HEK293 (cell line): ENCODE measurements around the gene HMHB1.

Source experiments
- CTCF ChIA-PET: fragments of 350-600 bp; formaldehyde crosslinking; extraction: SDS; loops from one replicate; lab custom pipeline; 2021; ENCODE audit warnings: antibody characterized with exemption; lab: Yijun Ruan, JAX
- POLR2A ChIA-PET: fragments of 300-600 bp; formaldehyde crosslinking; extraction: SDS; loops from one replicate; lab custom pipeline; 2020; ENCODE audit warnings: antibody characterized with exemption, inconsistent platforms; lab: Yijun Ruan, JAX
- H3K27ac ChIP-seq: fragments of 200-500 bp; sonication (Bioruptor generic); 2 replicates; pipeline ENCODE4 v1.5.1; 2014; ENCODE audit warnings: low read depth, low read length, control low read depth, inconsistent platforms; ENCODE audit errors: extremely low read depth
- H3K36me3 ChIP-seq, 2 experiments: fragments of 200-500 bp in 1 of 2; sonication (Bioruptor generic) in 1 of 2; 1 replicate in 1 of 2; 2 replicates in 1 of 2; pipeline ENCODE4 v1.5.1; 2014 to 2017; ENCODE audit warnings: inconsistent platforms in 2 of 2, low read length in 2 of 2; ENCODE audit not compliant: control insufficient read depth in 2 of 2, insufficient read depth in 1 of 2
- H3K4me1 ChIP-seq: fragments of 200-500 bp; sonication (Bioruptor generic); 2 replicates; pipeline ENCODE4 v1.5.1; 2014; ENCODE audit warnings: mild to moderate bottlenecking, low read length, inconsistent platforms; ENCODE audit not compliant: control insufficient read depth, insufficient read depth
- H3K4me3 ChIP-seq: 2 replicates; pipeline ENCODE4 v1.5.1; 2011; ENCODE audit warnings: low read depth, mild to moderate bottlenecking, control low read depth, low read length, moderate library complexity
- H3K9me3 ChIP-seq: fragments of 200-500 bp; sonication (Bioruptor generic); 2 replicates; pipeline ENCODE4 v1.5.1; 2014; ENCODE audit warnings: low read depth, low read length, inconsistent platforms; ENCODE audit not compliant: control insufficient read depth, insufficient read depth
- GLIS2 ChIP-seq: fragments of 450-650 bp; formaldehyde crosslinking; IDR thresholded peaks from 2 replicates; pipeline ENCODE4 v1.5.1; 2016; ENCODE audit warnings: missing biosample characterization, missing genetic modification characterization
- HOXA7 ChIP-seq: sonication (generic); formaldehyde crosslinking; IDR thresholded peaks from 2 replicates; pipeline ENCODE4 v1.8.1; 2022; ENCODE audit warnings: missing genetic modification reagents, borderline replicate concordance
- HOXD13 ChIP-seq: sonication (generic); formaldehyde crosslinking; IDR thresholded peaks from 2 replicates; pipeline ENCODE4 v1.8.0; 2022; ENCODE audit warnings: missing genetic modification reagents, borderline replicate concordance
- KLF1 ChIP-seq: fragments of 450-650 bp; formaldehyde crosslinking; IDR thresholded peaks from 2 replicates; pipeline ENCODE4 v1.5.1; 2016; ENCODE audit warnings: missing biosample characterization, missing genetic modification characterization
- SCRT2 ChIP-seq: fragments of 450-650 bp; formaldehyde crosslinking; IDR thresholded peaks from 2 replicates; pipeline ENCODE4 v1.5.1; 2016; ENCODE audit warnings: missing biosample characterization, missing genetic modification characterization
- SETDB1 ChIP-seq: IDR thresholded peaks from one replicate; pipeline ENCODE4 v1.6.1; 2017; ENCODE audit warnings: mild to moderate bottlenecking, low read length, moderate library complexity, mixed read lengths; ENCODE audit not compliant: insufficient read length
- YY1 ChIP-seq: fragments of 450-650 bp; formaldehyde crosslinking; IDR thresholded peaks from 2 replicates; pipeline ENCODE4 v1.5.1; 2018; ENCODE audit warnings: missing biosample characterization, missing genetic modification characterization
- ZNF24 ChIP-seq: fragments of 450-650 bp; formaldehyde crosslinking; IDR thresholded peaks from 2 replicates; pipeline ENCODE4 v1.5.1; 2016; ENCODE audit warnings: missing biosample characterization, missing genetic modification characterization
- ZNF549 ChIP-seq: fragments of 450-650 bp; IDR thresholded peaks from 2 replicates; pipeline ENCODE4 v1.5.1; 2018; ENCODE audit warnings: missing biosample characterization, missing genetic modification characterization, mild to moderate bottlenecking, inconsistent platforms, moderate library complexity
- ZNF560 ChIP-seq: fragments of 450-650 bp; formaldehyde crosslinking; IDR thresholded peaks from 2 replicates; pipeline ENCODE4 v1.5.1; 2017; ENCODE audit warnings: missing biosample characterization, missing genetic modification characterization, borderline replicate concordance
- ZNF561 ChIP-seq: fragments of 450-650 bp; IDR thresholded peaks from 2 replicates; pipeline ENCODE4 v1.5.1; 2018; ENCODE audit warnings: missing biosample characterization, missing genetic modification characterization, borderline replicate concordance
- ZNF610 ChIP-seq: fragments of 450-650 bp; formaldehyde crosslinking; IDR thresholded peaks from 2 replicates; pipeline ENCODE4 v1.5.1; 2016; ENCODE audit warnings: missing biosample characterization, missing genetic modification characterization, borderline replicate concordance
- ZNF792 ChIP-seq: fragments of 450-650 bp; formaldehyde crosslinking; IDR thresholded peaks from 2 replicates; pipeline ENCODE4 v1.5.1; 2016; ENCODE audit warnings: missing biosample characterization, missing genetic modification characterization
- TF ChIP-seq, protein P1 (sequence below): fragments of 450-650 bp; formaldehyde crosslinking; IDR thresholded peaks from 2 replicates; pipeline ENCODE4 v1.5.1; 2016; ENCODE audit warnings: missing biosample characterization, missing genetic modification characterization
- TF ChIP-seq, protein P2 (sequence below): fragments of 450-650 bp; formaldehyde crosslinking; IDR thresholded peaks from 2 replicates; pipeline ENCODE4 v1.5.1; 2016; ENCODE audit warnings: missing biosample characterization, missing genetic modification characterization
- TF ChIP-seq, protein P3 (sequence below): fragments of 450-650 bp; formaldehyde crosslinking; IDR thresholded peaks from 2 replicates; pipeline ENCODE4 v1.5.1; 2016; ENCODE audit warnings: missing biosample characterization, missing genetic modification characterization
- TF ChIP-seq, protein P4 (sequence below): fragments of 450-650 bp; formaldehyde crosslinking; IDR thresholded peaks from 2 replicates; pipeline ENCODE4 v1.5.1; 2016; ENCODE audit warnings: missing biosample characterization, missing genetic modification characterization
- TF ChIP-seq, protein P5 (sequence below): fragments of 450-650 bp; formaldehyde crosslinking; conservative IDR thresholded peaks from 2 replicates; pipeline ENCODE4 v1.5.1; 2016; ENCODE audit warnings: low read depth, missing biosample characterization, missing genetic modification characterization

The HMHB1 gene

DNA sequence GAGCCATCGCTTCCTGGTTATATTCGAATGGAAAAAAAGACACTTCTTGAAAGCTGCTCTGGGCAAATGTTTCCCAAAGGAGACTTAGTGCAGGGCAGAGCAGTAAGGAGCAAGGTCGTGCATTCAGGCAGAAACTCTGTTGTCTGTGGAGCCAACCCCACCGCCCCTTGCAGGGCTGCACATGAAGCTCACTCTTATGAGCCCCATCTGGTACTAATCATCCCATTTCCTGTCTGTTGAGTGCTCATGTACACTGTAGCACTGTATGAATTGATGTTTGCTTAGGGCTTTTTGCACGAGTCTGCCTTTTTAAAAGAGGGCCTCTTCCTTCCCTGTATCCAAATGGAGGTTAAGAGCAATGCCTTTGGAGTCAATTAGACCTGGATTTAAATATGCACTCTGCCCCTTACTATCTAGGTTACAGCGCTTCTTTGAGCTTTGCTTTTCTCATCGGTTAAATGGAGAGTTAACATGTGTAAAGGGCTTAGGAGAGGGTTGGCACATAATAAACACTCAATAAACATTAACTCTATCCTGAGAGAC lies 25.4 kb downstream of the HMHB1 start:
- Histone ChIP-seq H3K4me1 (no peaks in the 10 kb centered on the region), H3K27ac (no peak overlapping the region), H3K9me3 (no peaks in the 10 kb centered on the region), H3K36me3 (no peaks in the 10 kb centered on the region), H3K4me3 (no peak overlapping the region)
- TF ChIP-seq ZNF561 (tag by site-specific recombination) = no peak
- no peak for TF ChIP-seq SETDB1
- TF ChIP-seq, protein P1, sequence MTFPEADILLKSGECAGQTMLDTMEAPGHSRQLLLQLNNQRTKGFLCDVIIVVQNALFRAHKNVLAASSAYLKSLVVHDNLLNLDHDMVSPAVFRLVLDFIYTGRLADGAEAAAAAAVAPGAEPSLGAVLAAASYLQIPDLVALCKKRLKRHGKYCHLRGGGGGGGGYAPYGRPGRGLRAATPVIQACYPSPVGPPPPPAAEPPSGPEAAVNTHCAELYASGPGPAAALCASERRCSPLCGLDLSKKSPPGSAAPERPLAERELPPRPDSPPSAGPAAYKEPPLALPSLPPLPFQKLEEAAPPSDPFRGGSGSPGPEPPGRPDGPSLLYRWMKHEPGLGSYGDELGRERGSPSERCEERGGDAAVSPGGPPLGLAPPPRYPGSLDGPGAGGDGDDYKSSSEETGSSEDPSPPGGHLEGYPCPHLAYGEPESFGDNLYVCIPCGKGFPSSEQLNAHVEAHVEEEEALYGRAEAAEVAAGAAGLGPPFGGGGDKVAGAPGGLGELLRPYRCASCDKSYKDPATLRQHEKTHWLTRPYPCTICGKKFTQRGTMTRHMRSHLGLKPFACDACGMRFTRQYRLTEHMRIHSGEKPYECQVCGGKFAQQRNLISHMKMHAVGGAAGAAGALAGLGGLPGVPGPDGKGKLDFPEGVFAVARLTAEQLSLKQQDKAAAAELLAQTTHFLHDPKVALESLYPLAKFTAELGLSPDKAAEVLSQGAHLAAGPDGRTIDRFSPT (tag by site-specific recombination) = no peak
- TF ChIP-seq SCRT2 (tag by site-specific recombination) = no peak
- TF ChIP-seq ZNF560 = no peak
- TF ChIP-seq, protein P2, sequence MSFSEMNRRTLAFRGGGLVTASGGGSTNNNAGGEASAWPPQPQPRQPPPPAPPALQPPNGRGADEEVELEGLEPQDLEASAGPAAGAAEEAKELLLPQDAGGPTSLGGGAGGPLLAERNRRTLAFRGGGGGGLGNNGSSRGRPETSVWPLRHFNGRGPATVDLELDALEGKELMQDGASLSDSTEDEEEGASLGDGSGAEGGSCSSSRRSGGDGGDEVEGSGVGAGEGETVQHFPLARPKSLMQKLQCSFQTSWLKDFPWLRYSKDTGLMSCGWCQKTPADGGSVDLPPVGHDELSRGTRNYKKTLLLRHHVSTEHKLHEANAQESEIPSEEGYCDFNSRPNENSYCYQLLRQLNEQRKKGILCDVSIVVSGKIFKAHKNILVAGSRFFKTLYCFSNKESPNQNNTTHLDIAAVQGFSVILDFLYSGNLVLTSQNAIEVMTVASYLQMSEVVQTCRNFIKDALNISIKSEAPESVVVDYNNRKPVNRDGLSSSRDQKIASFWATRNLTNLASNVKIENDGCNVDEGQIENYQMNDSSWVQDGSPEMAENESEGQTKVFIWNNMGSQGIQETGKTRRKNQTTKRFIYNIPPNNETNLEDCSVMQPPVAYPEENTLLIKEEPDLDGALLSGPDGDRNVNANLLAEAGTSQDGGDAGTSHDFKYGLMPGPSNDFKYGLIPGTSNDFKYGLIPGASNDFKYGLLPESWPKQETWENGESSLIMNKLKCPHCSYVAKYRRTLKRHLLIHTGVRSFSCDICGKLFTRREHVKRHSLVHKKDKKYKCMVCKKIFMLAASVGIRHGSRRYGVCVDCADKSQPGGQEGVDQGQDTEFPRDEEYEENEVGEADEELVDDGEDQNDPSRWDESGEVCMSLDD (tag by site-specific recombination) = no peak
- TF ChIP-seq HOXA7 (CRISPR knock-in tag) = no peak
- no peak for TF ChIP-seq YY1 (tag by site-specific recombination)
- TF ChIP-seq KLF1 (tag by site-specific recombination) = no peak
- no peak for TF ChIP-seq GLIS2
- TF ChIP-seq, protein P3, sequence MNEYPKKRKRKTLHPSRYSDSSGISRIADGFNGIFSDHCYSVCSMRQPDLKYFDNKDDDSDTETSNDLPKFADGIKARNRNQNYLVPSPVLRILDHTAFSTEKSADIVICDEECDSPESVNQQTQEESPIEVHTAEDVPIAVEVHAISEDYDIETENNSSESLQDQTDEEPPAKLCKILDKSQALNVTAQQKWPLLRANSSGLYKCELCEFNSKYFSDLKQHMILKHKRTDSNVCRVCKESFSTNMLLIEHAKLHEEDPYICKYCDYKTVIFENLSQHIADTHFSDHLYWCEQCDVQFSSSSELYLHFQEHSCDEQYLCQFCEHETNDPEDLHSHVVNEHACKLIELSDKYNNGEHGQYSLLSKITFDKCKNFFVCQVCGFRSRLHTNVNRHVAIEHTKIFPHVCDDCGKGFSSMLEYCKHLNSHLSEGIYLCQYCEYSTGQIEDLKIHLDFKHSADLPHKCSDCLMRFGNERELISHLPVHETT = no peak
- TF ChIP-seq ZNF549 = no peak
- TF ChIP-seq ZNF610 (tag by site-specific recombination) = no peak
- no peak for TF ChIP-seq ZNF792 (tag by site-specific recombination)
- no peak for TF ChIP-seq HOXD13 (CRISPR knock-in tag)
- TF ChIP-seq, protein P4, sequence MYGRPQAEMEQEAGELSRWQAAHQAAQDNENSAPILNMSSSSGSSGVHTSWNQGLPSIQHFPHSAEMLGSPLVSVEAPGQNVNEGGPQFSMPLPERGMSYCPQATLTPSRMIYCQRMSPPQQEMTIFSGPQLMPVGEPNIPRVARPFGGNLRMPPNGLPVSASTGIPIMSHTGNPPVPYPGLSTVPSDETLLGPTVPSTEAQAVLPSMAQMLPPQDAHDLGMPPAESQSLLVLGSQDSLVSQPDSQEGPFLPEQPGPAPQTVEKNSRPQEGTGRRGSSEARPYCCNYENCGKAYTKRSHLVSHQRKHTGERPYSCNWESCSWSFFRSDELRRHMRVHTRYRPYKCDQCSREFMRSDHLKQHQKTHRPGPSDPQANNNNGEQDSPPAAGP (tag by site-specific recombination) = no peak
- TF ChIP-seq, protein P5, sequence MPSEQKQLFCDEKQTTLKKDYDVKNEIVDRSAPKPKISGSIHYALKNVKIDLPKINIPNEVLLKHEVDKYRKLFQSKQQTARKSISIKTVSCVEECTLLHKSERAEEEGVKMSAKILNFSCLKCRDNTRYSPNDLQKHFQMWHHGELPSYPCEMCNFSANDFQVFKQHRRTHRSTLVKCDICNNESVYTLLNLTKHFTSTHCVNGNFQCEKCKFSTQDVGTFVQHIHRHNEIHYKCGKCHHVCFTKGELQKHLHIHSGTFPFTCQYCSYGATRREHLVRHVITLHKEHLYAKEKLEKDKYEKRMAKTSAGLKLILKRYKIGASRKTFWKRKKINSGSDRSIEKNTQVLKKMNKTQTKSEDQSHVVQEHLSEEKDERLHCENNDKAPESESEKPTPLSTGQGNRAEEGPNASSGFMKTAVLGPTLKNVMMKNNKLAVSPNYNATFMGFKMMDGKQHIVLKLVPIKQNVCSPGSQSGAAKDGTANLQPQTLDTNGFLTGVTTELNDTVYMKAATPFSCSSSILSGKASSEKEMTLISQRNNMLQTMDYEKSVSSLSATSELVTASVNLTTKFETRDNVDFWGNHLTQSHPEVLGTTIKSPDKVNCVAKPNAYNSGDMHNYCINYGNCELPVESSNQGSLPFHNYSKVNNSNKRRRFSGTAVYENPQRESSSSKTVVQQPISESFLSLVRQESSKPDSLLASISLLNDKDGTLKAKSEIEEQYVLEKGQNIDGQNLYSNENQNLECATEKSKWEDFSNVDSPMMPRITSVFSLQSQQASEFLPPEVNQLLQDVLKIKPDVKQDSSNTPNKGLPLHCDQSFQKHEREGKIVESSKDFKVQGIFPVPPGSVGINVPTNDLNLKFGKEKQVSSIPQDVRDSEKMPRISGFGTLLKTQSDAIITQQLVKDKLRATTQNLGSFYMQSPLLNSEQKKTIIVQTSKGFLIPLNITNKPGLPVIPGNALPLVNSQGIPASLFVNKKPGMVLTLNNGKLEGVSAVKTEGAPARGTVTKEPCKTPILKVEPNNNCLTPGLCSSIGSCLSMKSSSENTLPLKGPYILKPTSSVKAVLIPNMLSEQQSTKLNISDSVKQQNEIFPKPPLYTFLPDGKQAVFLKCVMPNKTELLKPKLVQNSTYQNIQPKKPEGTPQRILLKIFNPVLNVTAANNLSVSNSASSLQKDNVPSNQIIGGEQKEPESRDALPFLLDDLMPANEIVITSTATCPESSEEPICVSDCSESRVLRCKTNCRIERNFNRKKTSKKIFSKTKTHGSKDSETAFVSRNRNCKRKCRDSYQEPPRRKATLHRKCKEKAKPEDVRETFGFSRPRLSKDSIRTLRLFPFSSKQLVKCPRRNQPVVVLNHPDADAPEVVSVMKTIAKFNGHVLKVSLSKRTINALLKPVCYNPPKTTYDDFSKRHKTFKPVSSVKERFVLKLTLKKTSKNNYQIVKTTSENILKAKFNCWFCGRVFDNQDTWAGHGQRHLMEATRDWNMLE = no peak
- TF ChIP-seq ZNF24 (tag by site-specific recombination) = no peak
- POLR2A ChIA-PET = no interaction called here
- CTCF ChIA-PET = interaction anchor here (1.0 kb wide), 1 partner anchor 131 kb away, joined by 9 read pairs; no protein-coding TSS in a partner anchor
